OCI-LY7 (cell line): Measurements from ENCODE around the gene ZNF267. TPM values are rescaled to one million over a fixed set of nuclear protein-coding genes. Genes with fewer than 3 reads are reported as not detected.
"Not testable (repeated sequence)": the region's sequence is repeated elsewhere in the genome, so short reads cannot be mapped to it uniquely, and the experiment has no call there.

Experiments used
- BruUV-seq: library from RNA; stranded (reverse); fragments of 400-500 nt; replicated peaks from 2 replicates; lab custom pipeline; 2021; lab: Mats Ljungman, UMichigan
- CTCF ChIA-PET: fragments of 300-600 bp; sonication (Branson Sonifier 250); formaldehyde crosslinking; loops from one replicate; lab custom pipeline; 2022; ENCODE audit warnings: antibody characterized with exemption; ENCODE audit not compliant: unreplicated experiment; lab: Charles Lee
- POLR2A ChIA-PET: fragments of 300-600 bp; sonication (Branson Sonifier 250); formaldehyde crosslinking; loops from one replicate; lab custom pipeline; 2022; ENCODE audit warnings: antibody characterized with exemption; lab: Charles Lee
- DNase-seq: peaks from one replicate; pipeline ENCODE4 v3.0.0-alpha.2; 2015; ENCODE audit warnings: low spot score
- H2AFZ ChIP-seq: fragments of 200-600 bp; sonication (generic), shearing (Covaris generic); 2 replicates; pipeline ENCODE4 v1.6.1; 2014; ENCODE audit warnings: mild to moderate bottlenecking, antibody characterized with exemption, low read length, moderate library complexity
- H3K27ac ChIP-seq: fragments of 200-600 bp; sonication (generic); 2 replicates; pipeline ENCODE4 v1.5.1; 2014; ENCODE audit warnings: mixed run types, low read depth, mild to moderate bottlenecking, moderate library complexity, low read length, inconsistent platforms; ENCODE audit not compliant: poor library complexity, severe bottlenecking
- H3K36me3 ChIP-seq: fragments of 200-600 bp; sonication (generic); 2 replicates; pipeline ENCODE4 v1.6.1; 2014; ENCODE audit warnings: mild to moderate bottlenecking, antibody characterized with exemption, low read length, moderate library complexity, mixed read lengths; ENCODE audit not compliant: insufficient read depth
- H3K4me1 ChIP-seq: fragments of 200-600 bp; sonication (generic); 2 replicates; pipeline ENCODE4 v1.5.1; 2014; ENCODE audit warnings: mild to moderate bottlenecking, low read length; ENCODE audit not compliant: insufficient read depth, poor library complexity, severe bottlenecking
- H3K4me2 ChIP-seq: fragments of 200-600 bp; sonication (generic); 2 replicates; pipeline ENCODE4 v1.6.1; 2014; ENCODE audit warnings: mild to moderate bottlenecking, low read length
- H3K4me3 ChIP-seq: fragments of 200-600 bp; sonication (generic); 2 replicates; pipeline ENCODE4 v1.5.1; 2014; ENCODE audit warnings: mild to moderate bottlenecking, low read depth, low read length; ENCODE audit not compliant: poor library complexity, severe bottlenecking
- H3K79me2 ChIP-seq: fragments of 200-600 bp; sonication (generic); 2 replicates; pipeline ENCODE4 v1.6.1; 2016; ENCODE audit warnings: low read depth, mild to moderate bottlenecking, low read length, moderate library complexity, mixed read lengths; ENCODE audit not compliant: insufficient read depth
- H3K9me2 ChIP-seq: fragments of 200-600 bp; sonication (generic); 2 replicates; pipeline ENCODE4 v1.6.1; 2016; ENCODE audit warnings: mild to moderate bottlenecking, low read length, mixed read lengths; ENCODE audit not compliant: insufficient read depth
- H3K9me3 ChIP-seq: fragments of 200-600 bp; sonication (generic); 2 replicates; pipeline ENCODE4 v1.6.1; 2014; ENCODE audit warnings: mild to moderate bottlenecking, mixed run types, low read length, mixed read lengths
- H4K20me1 ChIP-seq: fragments of 200-600 bp; sonication (generic); 2 replicates; pipeline ENCODE4 v1.6.1; 2014; ENCODE audit warnings: mild to moderate bottlenecking, antibody characterized with exemption, low read length, moderate library complexity, mixed read lengths; ENCODE audit not compliant: insufficient read depth
- CTCF ChIP-seq: fragments of 200-600 bp; sonication (generic); conservative IDR thresholded peaks from 2 replicates; pipeline ENCODE4 v1.5.1; 2014; ENCODE audit warnings: mild to moderate bottlenecking, antibody characterized with exemption, low read length, moderate library complexity, mixed read lengths
- EZH2phosphoT487 ChIP-seq: fragments of 200-600 bp; sonication (generic); IDR thresholded peaks from 2 replicates; pipeline ENCODE4 v1.6.1; 2018; ENCODE audit warnings: low read depth, borderline replicate concordance, mild to moderate bottlenecking, mixed run types, antibody characterized with exemption, low read length, moderate library complexity, mixed read lengths
- intact Hi-C: fragments of 100-400 bp; cut with micrococcal nuclease; formaldehyde crosslinking; loops from one replicate; pipeline ENCODE4 v1.10.0; 2022; ENCODE audit not compliant: unreplicated experiment
- total RNA-seq, 2 experiments: library from RNA; depleted of rRNA in 1 of 2; stranded (reverse); fragments of >200 nt in 1 of 2; shearing (Covaris generic) in 1 of 2; gene quantifications; 2 replicates each; pipeline ENCODE4 v1.2.3, GENCODE V29; 2014 to 2022

The ZNF267 gene
- total RNA-seq, 2 experiments from 2014 or later: 23.3 to 38.8 TPM

- Histone ChIP-seq H3K27ac (no peak overlapping the region), H3K36me3 (no peaks in the 10 kb centered on the region), H3K4me1 (no peaks in the 10 kb centered on the region), H3K9me3 (peaks cover 6% of the 10 kb centered on the region; the same call in 1 of the 2 replicates), H4K20me1 (no peaks in the 10 kb centered on the region), H3K9me2 (no peaks in the 10 kb centered on the region), H3K79me2 (no peaks in the 10 kb centered on the region), H2AFZ (no peak overlapping the region), H3K4me3 (no peak overlapping the region), H3K4me2 (no peak overlapping the region)
- no TSS peak for BruUV-seq
- CTCF ChIA-PET: no interaction called here
- no peak for DNase-seq
- POLR2A ChIA-PET: no interaction called here
- TF ChIP-seq CTCF: no peak
- no peak for TF ChIP-seq EZH2phosphoT487
- intact Hi-C loops: no loop called here
Observed at GRCh38 chr16:31842864-31843263, 30.7 kb upstream of the ZNF267 start.

GRCh38 chr16:31848572-31848971 is 25.0 kb upstream of the ZNF267 start:
- H3K4me1 ChIP-seq, intact Hi-C loops, H3K4me3 ChIP-seq, CTCF ChIA-PET, H3K4me2 ChIP-seq, H3K36me3 ChIP-seq, BruUV-seq, H4K20me1 ChIP-seq, H2AFZ ChIP-seq, POLR2A ChIA-PET, H3K27ac ChIP-seq, DNase-seq, H3K79me2 ChIP-seq, H3K9me2 ChIP-seq: not testable (repeated sequence)
- peaks cover 10% of the 10 kb centered on the region for H3K9me3 ChIP-seq

- H3K9me3 ChIP-seq: peaks cover 1% of the 10 kb centered on the region; the same call in 1 of the 2 replicates
- no peaks in the 10 kb centered on the region for H3K4me1 ChIP-seq
- no peak for DNase-seq
- H3K79me2 ChIP-seq: no peaks in the 10 kb centered on the region
- H4K20me1 ChIP-seq: no peaks in the 10 kb centered on the region
- H3K27ac ChIP-seq: no peak overlapping the region
- H3K4me2 ChIP-seq: no peak overlapping the region
- BruUV-seq: no TSS peak
- no peaks in the 10 kb centered on the region for H3K36me3 ChIP-seq
- intact Hi-C loops: no loop called here
- no peak overlapping the region for H2AFZ ChIP-seq
- TF ChIP-seq CTCF: no peak
- TF ChIP-seq EZH2phosphoT487: no peak
- no peak overlapping the region for H3K4me3 ChIP-seq
- ChIA-PET POLR2A (no interaction called here), CTCF (no interaction called here)
- no peaks in the 10 kb centered on the region for H3K9me2 ChIP-seq
Observed at GRCh38 chr16:31853291-31853690, 20.3 kb upstream of the ZNF267 start.
